Measurements from ENCODE around the gene SIK3.
A peak's percentile ranks its signal among the peaks of the same experiment; 100 is the strongest.

SIK3 gene

DNA sequence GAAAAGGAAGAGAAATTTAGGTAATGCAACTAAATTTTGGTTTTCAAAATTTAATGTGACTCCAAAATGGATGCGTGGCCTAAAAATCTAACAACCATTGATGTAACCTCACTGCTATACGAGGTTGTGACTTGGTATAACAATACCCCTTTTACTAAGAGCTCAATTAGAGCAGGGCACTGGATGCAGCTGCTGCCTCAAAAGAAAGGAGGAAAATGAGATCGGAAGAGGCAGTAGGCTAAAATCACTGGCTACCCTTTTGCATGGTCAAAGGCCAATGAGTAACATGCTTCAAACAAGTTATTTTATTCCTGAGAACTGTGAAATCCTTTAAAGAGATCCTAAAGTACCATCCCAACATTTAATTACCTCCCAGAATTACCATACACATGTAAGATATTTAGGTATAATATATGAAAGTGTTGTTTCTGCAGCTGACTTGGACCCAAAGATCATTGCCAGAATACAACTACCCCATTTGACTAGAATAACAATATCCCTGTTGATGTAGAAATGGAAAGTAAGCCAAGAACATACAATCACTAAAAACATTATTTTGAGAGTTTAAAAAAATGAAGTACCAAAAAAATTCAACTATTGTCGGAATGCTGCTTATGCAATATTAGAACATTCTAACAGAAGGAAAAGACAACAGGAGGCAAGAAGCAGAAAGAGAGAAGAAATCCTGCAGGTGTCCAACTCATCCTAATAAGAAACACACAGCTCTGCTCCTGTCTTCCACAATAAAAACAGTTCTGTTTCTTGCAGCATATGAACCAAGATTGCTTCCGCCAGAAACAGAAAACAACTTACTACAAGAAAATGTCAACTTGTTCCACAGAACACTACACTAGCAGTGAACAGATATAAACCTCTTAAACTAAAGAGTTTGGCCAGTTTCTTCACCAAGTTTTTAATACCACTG is 15.0 kb downstream of the SIK3 start:
- TF ChIP-seq, protein P1, sequence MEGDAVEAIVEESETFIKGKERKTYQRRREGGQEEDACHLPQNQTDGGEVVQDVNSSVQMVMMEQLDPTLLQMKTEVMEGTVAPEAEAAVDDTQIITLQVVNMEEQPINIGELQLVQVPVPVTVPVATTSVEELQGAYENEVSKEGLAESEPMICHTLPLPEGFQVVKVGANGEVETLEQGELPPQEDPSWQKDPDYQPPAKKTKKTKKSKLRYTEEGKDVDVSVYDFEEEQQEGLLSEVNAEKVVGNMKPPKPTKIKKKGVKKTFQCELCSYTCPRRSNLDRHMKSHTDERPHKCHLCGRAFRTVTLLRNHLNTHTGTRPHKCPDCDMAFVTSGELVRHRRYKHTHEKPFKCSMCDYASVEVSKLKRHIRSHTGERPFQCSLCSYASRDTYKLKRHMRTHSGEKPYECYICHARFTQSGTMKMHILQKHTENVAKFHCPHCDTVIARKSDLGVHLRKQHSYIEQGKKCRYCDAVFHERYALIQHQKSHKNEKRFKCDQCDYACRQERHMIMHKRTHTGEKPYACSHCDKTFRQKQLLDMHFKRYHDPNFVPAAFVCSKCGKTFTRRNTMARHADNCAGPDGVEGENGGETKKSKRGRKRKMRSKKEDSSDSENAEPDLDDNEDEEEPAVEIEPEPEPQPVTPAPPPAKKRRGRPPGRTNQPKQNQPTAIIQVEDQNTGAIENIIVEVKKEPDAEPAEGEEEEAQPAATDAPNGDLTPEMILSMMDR (IDR thresholded peaks at IDR 0.05; ENCODE audit: insufficient read depth, low read depth, low read length, missing control alignments) = no peak
- DNase-seq (ENCODE audit: low read depth) = no peak

DNA sequence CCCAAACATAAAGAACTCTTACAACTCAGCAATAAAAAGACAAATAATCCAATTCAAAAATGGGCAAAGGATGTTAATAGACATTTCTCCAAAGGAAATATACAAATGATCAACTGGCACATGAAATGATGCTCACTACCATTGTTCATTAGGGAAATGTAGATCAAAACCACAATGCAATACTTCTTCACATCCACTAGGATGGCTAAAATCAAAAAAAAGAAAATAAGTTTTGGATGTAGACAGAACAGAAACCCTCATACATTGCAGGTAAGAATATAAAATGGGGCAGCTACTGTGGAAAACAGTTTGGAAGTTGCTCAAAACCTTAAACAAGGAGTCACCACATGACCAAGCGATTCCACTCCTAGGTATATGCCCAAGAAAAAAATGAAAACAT is 16.3 kb downstream of the SIK3 start:
- TF ChIP-seq, protein P1 (IDR thresholded peaks at IDR 0.05; ENCODE audit: insufficient read depth, low read depth, low read length, missing control alignments) = no peak
- H3K4me3 ChIP-seq (ENCODE audit: low read depth, low read length) = no peak overlapping the region
- DNase-seq (ENCODE audit: low read depth) = no peak

More for the DNA sequence above, 15.0 kb downstream of the SIK3 start:
- H3K4me3 ChIP-seq (ENCODE audit: low read depth, low read length) = no peak overlapping the region

DNA sequence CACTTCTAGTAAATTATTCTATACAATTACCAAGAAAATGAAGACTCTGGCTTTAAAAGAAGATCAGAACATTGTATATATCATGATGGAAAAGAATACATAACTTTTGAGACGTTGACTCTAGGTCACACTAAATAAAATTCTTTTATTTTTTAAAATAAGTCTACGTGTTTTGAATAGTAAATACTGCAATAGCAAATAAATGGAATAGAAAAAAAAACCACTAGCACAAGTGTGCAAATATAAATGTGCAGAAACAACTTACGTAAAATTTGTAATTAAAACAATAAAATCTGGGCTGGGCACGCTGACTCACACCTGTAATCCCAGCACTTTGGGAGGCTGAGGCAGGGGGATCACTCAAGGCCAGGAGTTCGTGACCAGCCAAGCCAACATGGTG is 17.9 kb downstream of the SIK3 start:
- H3K4me3 ChIP-seq (ENCODE audit: low read depth, low read length) = no peak overlapping the region
- TF ChIP-seq, protein P1 (IDR thresholded peaks at IDR 0.05; ENCODE audit: insufficient read depth, low read depth, low read length, missing control alignments) = no peak
- DNase-seq (ENCODE audit: low read depth) = no peak

DNA sequence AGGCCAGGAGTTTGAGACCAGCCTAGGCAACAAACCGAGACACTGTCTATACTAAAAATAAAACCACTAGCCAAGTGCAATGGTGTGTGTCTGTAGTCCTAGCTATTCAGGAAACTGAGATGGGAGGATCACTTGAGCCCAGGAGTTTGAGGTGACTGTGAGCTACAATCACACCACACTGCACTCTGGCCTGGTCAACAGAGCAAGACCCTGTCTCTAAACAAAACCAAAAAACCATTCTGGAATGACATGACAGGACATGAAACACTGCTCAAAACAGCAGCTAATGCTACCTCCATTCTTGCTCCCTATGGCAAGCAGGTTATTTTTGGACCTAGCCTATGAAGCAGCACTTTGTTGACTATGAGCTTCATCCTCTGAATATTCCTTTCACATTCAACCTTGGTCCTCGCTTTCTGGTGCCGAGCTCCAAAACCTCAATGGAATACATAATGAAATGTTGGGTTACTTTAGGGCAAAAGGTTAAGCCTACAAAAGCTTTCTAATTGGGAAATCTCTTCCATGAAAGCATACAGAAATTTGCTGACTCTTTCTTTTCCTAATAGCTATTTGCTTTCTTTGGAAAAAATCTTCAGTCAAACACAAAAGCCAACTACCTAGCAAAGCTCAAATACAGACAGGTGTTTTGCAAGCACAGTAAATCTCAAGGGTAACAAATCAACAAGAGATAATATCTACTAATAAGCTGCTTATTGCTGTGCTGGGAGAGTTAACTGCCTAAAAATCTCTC is 21.1 kb downstream of the SIK3 start:
- no peak overlapping the region for H3K4me3 ChIP-seq (ENCODE audit: low read depth, low read length)
- TF ChIP-seq, protein P1 (IDR thresholded peaks at IDR 0.05; ENCODE audit: insufficient read depth, low read depth, low read length, missing control alignments) = no peak
- DNase-seq (ENCODE audit: low read depth) = peak; percentile 82

DNA sequence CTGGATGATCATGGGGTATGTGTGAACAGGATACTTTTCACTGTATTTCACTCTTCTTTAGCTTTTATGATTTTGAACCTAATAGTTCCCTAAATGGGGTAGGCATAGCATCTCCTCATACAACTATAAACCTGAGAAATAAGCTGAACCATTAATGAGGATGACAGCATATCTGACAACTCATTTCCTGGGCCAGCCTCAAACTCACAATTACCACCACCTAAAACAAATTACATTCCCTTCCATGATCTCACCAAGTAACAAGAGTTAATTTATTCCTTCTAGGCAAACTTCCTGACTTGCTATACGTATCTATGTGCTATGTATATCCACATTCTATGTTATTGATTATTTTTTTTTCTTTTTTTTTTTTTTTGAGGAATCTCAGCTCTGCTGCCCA is 23.0 kb downstream of the SIK3 start:
- no peak overlapping the region for H3K4me3 ChIP-seq (ENCODE audit: low read depth, low read length)
- DNase-seq (ENCODE audit: low read depth) = no peak
- TF ChIP-seq, protein P1 (IDR thresholded peaks at IDR 0.05; ENCODE audit: insufficient read depth, low read depth, low read length, missing control alignments) = no peak

DNA sequence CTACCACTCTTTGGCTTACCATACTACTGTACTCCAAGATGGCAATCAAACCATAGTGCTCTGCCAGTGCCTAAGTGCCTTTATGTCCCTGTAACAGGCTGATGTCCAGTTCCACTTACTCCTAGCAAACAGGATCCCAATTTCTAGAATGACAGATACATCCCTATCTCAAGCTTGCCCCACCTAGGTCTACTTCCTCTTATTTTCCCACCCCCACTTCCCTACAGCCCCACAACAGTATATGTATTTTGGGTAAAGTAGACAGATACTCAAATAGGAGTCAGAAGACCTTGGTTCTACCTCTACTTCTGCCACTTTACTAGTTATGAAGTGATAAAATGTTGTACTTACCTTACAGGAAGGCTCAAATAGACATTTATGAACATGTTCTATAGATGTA is 24.1 kb downstream of the SIK3 start:
- no peak overlapping the region for H3K4me3 ChIP-seq (ENCODE audit: low read depth, low read length)
- TF ChIP-seq, protein P1 (IDR thresholded peaks at IDR 0.05; ENCODE audit: insufficient read depth, low read depth, low read length, missing control alignments) = no peak
- DNase-seq (ENCODE audit: low read depth) = no peak
